GM12872 (cell line): ENCODE results near the gene DLGAP3.

Experiments
- TF ChIP-seq, protein P1 (sequence below): IDR thresholded peaks from 3 replicates; pipeline ENCODE4 v1.5.1; 2011; ENCODE audit warnings: low read depth, mild to moderate bottlenecking, low read length, moderate library complexity; ENCODE audit not compliant: insufficient read depth

The DLGAP3 gene

GRCh38 chr1:34845131-34845901, 84.1 kb downstream of the DLGAP3 start:
- TF ChIP-seq, protein P1, sequence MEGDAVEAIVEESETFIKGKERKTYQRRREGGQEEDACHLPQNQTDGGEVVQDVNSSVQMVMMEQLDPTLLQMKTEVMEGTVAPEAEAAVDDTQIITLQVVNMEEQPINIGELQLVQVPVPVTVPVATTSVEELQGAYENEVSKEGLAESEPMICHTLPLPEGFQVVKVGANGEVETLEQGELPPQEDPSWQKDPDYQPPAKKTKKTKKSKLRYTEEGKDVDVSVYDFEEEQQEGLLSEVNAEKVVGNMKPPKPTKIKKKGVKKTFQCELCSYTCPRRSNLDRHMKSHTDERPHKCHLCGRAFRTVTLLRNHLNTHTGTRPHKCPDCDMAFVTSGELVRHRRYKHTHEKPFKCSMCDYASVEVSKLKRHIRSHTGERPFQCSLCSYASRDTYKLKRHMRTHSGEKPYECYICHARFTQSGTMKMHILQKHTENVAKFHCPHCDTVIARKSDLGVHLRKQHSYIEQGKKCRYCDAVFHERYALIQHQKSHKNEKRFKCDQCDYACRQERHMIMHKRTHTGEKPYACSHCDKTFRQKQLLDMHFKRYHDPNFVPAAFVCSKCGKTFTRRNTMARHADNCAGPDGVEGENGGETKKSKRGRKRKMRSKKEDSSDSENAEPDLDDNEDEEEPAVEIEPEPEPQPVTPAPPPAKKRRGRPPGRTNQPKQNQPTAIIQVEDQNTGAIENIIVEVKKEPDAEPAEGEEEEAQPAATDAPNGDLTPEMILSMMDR, result no peak

GRCh38 chr1:34844252-34844634, 85.2 kb downstream of the DLGAP3 start:
- TF ChIP-seq, protein P1, result no peak

GRCh38 chr1:34843392-34844251, 85.8 kb downstream of the DLGAP3 start:
- TF ChIP-seq, protein P1, result no peak

DNA sequence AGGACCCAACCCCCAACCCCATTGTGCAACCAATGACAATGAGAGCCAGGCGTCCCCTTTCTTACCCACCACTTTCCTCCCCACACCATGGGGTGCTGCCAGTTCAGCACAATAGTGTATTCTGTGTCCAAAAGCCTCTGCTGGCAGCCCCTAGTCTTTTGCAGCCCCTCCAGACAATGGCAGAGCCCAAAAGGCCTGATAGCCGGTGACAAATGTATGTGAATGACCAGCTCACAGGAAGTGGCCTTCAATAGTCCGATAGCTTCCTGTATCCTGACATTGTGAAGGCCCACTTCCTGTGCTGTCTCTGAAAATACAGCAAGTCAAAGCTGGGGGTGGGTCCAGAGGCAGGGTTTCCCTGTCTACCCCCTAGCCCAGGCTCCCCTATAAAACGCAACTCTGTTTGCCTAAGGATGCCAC, 86.5 kb downstream of the DLGAP3 start:
- TF ChIP-seq, protein P1, result no peak

GRCh38 chr1:34842073-34842472, 87.4 kb downstream of the DLGAP3 start:
- TF ChIP-seq, protein P1, result no peak

DNA sequence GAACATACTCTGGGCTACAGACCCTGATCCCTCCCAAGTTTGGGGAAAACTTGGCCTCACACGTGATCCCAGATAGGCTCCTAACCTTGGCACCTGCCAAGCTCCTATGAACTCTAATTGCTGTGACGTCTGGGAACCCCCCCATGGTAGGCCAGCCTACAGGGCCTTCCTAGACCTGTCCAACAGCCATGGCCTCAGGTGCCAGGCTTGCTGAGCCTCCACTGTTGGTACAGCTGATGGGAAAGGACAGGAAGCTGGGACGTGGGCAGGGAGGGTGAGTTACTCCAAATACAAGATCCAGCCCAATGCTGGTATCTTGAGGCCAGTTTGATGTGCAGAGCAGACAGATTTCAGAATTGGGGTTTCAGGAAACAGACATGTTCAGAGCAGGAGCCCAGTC, 89.0 kb downstream of the DLGAP3 start:
- TF ChIP-seq, protein P1, result no peak

DNA sequence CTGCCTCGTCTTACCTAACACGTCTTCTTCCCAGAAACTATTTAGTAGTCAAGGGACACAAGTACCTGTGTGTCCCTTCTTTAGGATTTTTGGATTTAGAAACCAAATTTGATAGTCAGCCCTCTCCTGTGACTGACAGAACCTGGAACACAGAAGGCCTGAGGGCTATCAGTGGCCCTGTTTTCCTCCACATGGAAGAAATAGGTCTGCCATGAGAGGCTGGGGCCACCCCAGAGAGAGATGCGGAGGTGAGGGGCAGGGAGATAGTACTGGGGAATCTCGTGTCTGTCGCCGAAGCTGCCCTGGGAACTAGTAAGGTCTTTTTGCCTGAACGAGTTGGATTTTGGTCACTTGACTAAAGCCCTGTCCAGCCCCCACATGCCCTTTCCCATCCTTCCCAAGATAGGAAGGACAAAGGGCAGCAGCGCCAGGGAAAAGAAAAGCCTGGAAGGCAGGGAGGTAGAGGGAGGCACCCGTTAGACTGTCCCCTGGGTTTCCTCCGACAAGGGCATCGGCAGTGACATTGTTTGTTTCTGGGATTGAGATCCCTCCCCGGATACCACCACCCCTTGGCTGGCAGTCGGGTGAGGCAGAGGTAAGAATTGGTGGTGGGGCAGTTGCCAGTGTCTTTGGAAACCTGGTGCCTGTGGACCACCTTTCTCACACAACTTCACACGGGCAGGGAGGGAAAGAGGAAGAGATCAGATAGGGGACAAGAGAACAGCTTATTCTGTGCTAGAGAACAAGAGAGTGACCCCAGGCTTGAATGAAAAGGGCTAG, 89.7 kb downstream of the DLGAP3 start:
- TF ChIP-seq, protein P1, result no peak
